GM10266 (cell line): Measurements from ENCODE around the gene YPEL4.

Source experiments
- DNase-seq: peaks from one replicate; pipeline ENCODE4 v3.0.0; 2012; ENCODE audit errors: extremely low spot score
- CTCF ChIP-seq: IDR thresholded peaks from 2 replicates; pipeline ENCODE4 v1.5.1; 2012; ENCODE audit warnings: mild to moderate bottlenecking, low read depth; ENCODE audit not compliant: control insufficient read depth, insufficient read depth; ENCODE audit errors: missing control alignments

The YPEL4 gene

GRCh38 chr11:57674251-57674650 lies 24.5 kb upstream of the YPEL4 start:
- TF ChIP-seq CTCF, result no peak
- DNase-seq, result no peak

GRCh38 chr11:57668434-57668782 lies 18.7 kb upstream of the YPEL4 start:
- no peak for DNase-seq
- TF ChIP-seq CTCF, result no peak

- DNase-seq, result peak; percentile 98
- TF ChIP-seq CTCF, result peak; percentile 56
Observed at GRCh38 chr11:57667736-57668433, 18.2 kb upstream of the YPEL4 start, which contains the start of gene ZDHHC5. ZDHHC5 (plus strand) TSS chr11:57668114; CDS start chr11:57673091, 4,977 bp downstream.

- DNase-seq, result peak; percentile 93
- TF ChIP-seq CTCF, result no peak
Observed at GRCh38 chr11:57667117-57667735, 17.5 kb upstream of the YPEL4 start.

- no peak for DNase-seq
- TF ChIP-seq CTCF, result no peak
Observed at GRCh38 chr11:57663975-57664374, 14.3 kb upstream of the YPEL4 start.

GRCh38 chr11:57662893-57663292 lies 13.2 kb upstream of the YPEL4 start:
- no peak for DNase-seq
- peak; percentile 41 for TF ChIP-seq CTCF

- no peak for DNase-seq
- TF ChIP-seq CTCF, result no peak
Observed at GRCh38 chr11:57659669-57660068, 10.0 kb upstream of the YPEL4 start.
